Neural crest cell (in vitro differentiated cells): ENCODE data around the gene IL20RB. TPM values are rescaled to one million over a fixed set of nuclear protein-coding genes. Genes with fewer than 3 reads are reported as not detected.

Experiments used
- total RNA-seq: library from RNA; stranded (reverse); gene quantifications from 2 replicates; pipeline ENCODE4 v1.2.1, GENCODE V29; 2021

IL20RB gene
- total RNA-seq, 1 donor from 2014 or later = 1.7 TPM

Other genes starting within 250 kb of the IL20RB start
- 44.2 and 47.0 TPM in 2 replicates for gene STAG1, start 205.6 kb upstream of the IL20RB start, total RNA-seq
- 5.8 and 6.0 TPM in 2 replicates for gene SLC35G2, start 138.9 kb upstream of the IL20RB start, total RNA-seq
- gene NCK1, start 95.8 kb upstream of the IL20RB start, total RNA-seq = 24.9 and 33.0 TPM in 2 replicates